HEK293T (cell line): ENCODE data around the gene PPP2R5C.

Experiments
- ARNT ChIP-seq: fragments of 450-650 bp; IDR thresholded peaks from 2 replicates; pipeline ENCODE4 v1.6.1; 2017; ENCODE audit warnings: mild to moderate bottlenecking
- BHLHE40 ChIP-seq: fragments of 450-650 bp; IDR thresholded peaks from 2 replicates; pipeline ENCODE4 v1.6.1; 2016; ENCODE audit warnings: mild to moderate bottlenecking, moderate library complexity, borderline replicate concordance
- CTBP1 ChIP-seq: fragments of 450-650 bp; IDR thresholded peaks from 2 replicates; pipeline ENCODE4 v1.6.1; 2016; ENCODE audit warnings: borderline replicate concordance
- FOXA1 ChIP-seq: fragments of 450-650 bp; IDR thresholded peaks from 2 replicates; pipeline ENCODE4 v1.6.1; 2016; ENCODE audit warnings: mild to moderate bottlenecking
- FOXM1 ChIP-seq: fragments of 450-650 bp; IDR thresholded peaks from 2 replicates; pipeline ENCODE4 v1.6.1; 2017; ENCODE audit warnings: mild to moderate bottlenecking, borderline replicate concordance
- LEF1 ChIP-seq: fragments of 450-650 bp; IDR thresholded peaks from 2 replicates; pipeline ENCODE4 v1.6.1; 2017; ENCODE audit warnings: mild to moderate bottlenecking, borderline replicate concordance
- SP1 ChIP-seq: fragments of 450-650 bp; IDR thresholded peaks from 2 replicates; pipeline ENCODE4 v1.6.1; 2017
- SUZ12 ChIP-seq: fragments of 450-650 bp; IDR thresholded peaks from 2 replicates; pipeline ENCODE4 v1.6.1; 2016; ENCODE audit warnings: mild to moderate bottlenecking
- TARDBP ChIP-seq: fragments of 450-650 bp; IDR thresholded peaks from 2 replicates; pipeline ENCODE4 v1.6.1; 2016
- ZNF384 ChIP-seq: fragments of 450-650 bp; IDR thresholded peaks from 2 replicates; pipeline ENCODE4 v1.6.1; 2016
- TF ChIP-seq, protein P1 (sequence below): fragments of 450-650 bp; IDR thresholded peaks from 2 replicates; pipeline ENCODE4 v1.6.1; 2016

DNA sequence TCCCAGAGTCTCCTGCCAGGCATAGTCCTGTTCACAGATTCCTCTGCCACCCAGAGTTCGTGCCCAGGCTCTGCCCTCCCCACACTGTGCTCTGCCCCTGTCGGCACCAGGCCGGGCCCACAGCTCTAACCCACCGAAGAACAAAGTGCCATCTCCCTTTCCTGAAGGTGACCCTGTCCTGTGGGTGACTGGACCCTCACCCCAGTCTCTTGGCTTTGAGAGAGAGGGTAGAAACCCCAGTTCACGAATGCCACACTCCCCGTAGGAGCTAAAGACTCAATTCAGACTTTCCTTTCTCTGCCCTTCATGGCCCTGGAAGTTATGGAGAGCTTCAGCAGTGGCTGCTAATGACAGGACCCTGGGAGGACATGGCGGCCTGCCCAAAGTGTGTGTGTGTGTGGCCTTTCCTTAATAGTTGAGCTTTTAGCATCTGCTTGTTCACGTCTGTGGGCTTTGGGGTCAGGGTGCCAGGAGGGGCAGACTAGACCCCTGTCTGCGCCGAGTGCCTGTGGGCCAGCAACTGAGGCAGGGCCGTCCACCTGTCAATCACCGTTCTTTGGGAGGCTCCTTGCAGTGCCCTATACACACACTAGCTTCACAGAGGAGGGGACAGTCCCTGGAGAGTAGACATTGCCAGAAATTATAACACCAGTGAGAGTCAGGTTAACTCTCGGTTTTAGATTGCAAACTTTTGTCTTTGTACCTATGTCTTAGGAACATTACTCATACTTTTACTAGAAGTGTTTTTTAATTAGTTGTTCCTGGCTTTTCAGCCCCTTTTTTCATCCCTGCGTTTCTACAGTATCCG is 118.2 kb downstream of the PPP2R5C start:
- TF ChIP-seq, protein P1, sequence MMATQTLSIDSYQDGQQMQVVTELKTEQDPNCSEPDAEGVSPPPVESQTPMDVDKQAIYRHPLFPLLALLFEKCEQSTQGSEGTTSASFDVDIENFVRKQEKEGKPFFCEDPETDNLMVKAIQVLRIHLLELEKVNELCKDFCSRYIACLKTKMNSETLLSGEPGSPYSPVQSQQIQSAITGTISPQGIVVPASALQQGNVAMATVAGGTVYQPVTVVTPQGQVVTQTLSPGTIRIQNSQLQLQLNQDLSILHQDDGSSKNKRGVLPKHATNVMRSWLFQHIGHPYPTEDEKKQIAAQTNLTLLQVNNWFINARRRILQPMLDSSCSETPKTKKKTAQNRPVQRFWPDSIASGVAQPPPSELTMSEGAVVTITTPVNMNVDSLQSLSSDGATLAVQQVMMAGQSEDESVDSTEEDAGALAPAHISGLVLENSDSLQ = no peak
- no peak for TF ChIP-seq SUZ12
- TF ChIP-seq BHLHE40 = no peak
- TF ChIP-seq FOXA1 = no peak
- no peak for TF ChIP-seq ARNT
- no peak for TF ChIP-seq FOXM1
- TF ChIP-seq SP1 = no peak
- no peak for TF ChIP-seq TARDBP
- no peak for TF ChIP-seq ZNF384
- no peak for TF ChIP-seq CTBP1
- no peak for TF ChIP-seq LEF1
